Measurements from ENCODE around the gene CDIP1. TPM values are rescaled to one million over a fixed set of nuclear protein-coding genes. Genes with fewer than 3 reads are reported as not detected.
A peak's percentile ranks its signal among the peaks of the same experiment; 100 is the strongest.

CDIP1 gene
- polyA plus RNA-seq, 1 donor from 2014 or later: 28.5 TPM

GRCh38 chr16:4498546-4499195, 39.9 kb downstream of the CDIP1 start:
- no peaks in the 10 kb centered on the region for H3K27me3 Mint-ChIP-seq
- peaks cover 14 to 30% (median 18%) of the 10 kb centered on the region in 3 donors for H3K4me1 Mint-ChIP-seq
- H3K4me3 Mint-ChIP-seq: no peak overlapping the region
- H3K9me3 Mint-ChIP-seq: no peaks in the 10 kb centered on the region
- H3K27ac Mint-ChIP-seq: peak overlapping the region in 1 of 3 donors; percentile 24
- peaks cover 3% of the 10 kb centered on the region for H3K36me3 Mint-ChIP-seq

- peaks cover 3% of the 10 kb centered on the region for H3K36me3 Mint-ChIP-seq
Observed at GRCh38 chr16:4496305-4496704, 42.3 kb downstream of the CDIP1 start.

GRCh38 chr16:4495766-4496165, 42.8 kb downstream of the CDIP1 start:
- no peaks in the 10 kb centered on the region for H3K9me3 Mint-ChIP-seq
- peaks cover 9 to 19% (median 9%) of the 10 kb centered on the region in 3 donors for H3K4me1 Mint-ChIP-seq
- peak overlapping the region in 1 of 3 donors; percentile 52 for H3K27ac Mint-ChIP-seq
- H3K36me3 Mint-ChIP-seq: peaks cover 3% of the 10 kb centered on the region
- peak overlapping the region in 1 of 4 donors; percentile 23 for H3K4me3 Mint-ChIP-seq
- no peaks in the 10 kb centered on the region for H3K27me3 Mint-ChIP-seq

More at GRCh38 chr16:4496305-4496704, 42.3 kb downstream of the CDIP1 start:
- Mint-ChIP-seq H3K27ac (no peak overlapping the region), H3K4me3 (no peak overlapping the region), H3K4me1 (peaks cover 9 to 19% (median 10%) of the 10 kb centered on the region in 3 donors), H3K9me3 (no peaks in the 10 kb centered on the region), H3K27me3 (no peaks in the 10 kb centered on the region)

DNA sequence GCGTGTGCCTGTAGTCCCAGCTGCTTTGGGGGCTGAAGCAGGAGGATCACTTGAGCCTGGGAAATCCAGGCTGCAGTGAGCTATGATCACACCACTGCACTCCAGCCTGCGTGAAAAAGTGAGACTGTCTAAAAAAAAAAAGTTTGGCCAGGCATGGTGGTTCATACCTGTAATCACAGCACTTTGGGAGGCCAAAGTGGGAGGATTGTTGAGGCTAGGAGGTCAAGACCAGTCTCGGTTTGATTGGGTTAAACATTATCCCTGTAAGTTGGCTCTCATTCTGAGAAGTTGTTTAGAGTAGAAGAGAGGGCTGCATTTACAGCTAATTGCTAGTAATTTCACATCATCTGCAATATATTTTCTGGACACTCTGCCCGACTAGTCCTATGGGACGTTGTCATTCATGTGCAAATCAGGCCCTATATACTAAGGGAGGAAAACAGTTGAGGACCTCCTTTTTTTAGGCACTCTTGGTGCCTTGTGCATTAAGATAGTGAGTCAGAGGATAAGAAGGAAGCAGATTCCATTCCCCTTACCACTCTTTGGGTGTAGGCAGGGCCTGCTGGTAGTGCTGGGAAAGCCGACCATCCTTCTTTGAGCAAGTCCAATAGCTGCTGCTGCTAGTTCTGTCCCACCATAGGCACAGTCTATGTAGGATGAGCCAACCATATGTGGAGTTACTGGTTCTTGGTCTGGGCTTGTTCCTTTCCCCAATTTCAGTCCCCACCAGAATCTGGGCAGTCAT, 43.7 kb downstream of the CDIP1 start:
- H3K9me3 Mint-ChIP-seq: no peaks in the 10 kb centered on the region
- H3K4me3 Mint-ChIP-seq: no peak overlapping the region
- peaks cover 3% of the 10 kb centered on the region for H3K36me3 Mint-ChIP-seq

GRCh38 chr16:4491898-4492297, 46.7 kb downstream of the CDIP1 start:
- Mint-ChIP-seq H3K4me1 (peaks cover 8 to 15% (median 9%) of the 10 kb centered on the region in 3 donors), H3K9me3 (no peaks in the 10 kb centered on the region), H3K27me3 (no peaks in the 10 kb centered on the region), H3K27ac (peak overlapping the region in 1 of 3 donors; percentile 84), H3K36me3 (no peaks in the 10 kb centered on the region), H3K4me3 (peak overlapping the region in 1 of 4 donors; percentile 37)

More for the DNA sequence above, 43.7 kb downstream of the CDIP1 start:
- peak overlapping the region in 2 of 3 donors; percentile 67 to 77 for H3K27ac Mint-ChIP-seq
- H3K27me3 Mint-ChIP-seq: no peaks in the 10 kb centered on the region
- H3K4me1 Mint-ChIP-seq: peaks cover 9 to 18% (median 14%) of the 10 kb centered on the region in 3 donors

- peaks cover 7 to 16% (median 10%) of the 10 kb centered on the region in 3 donors for H3K4me1 Mint-ChIP-seq
- no peaks in the 10 kb centered on the region for H3K36me3 Mint-ChIP-seq
- no peaks in the 10 kb centered on the region for H3K27me3 Mint-ChIP-seq
- H3K9me3 Mint-ChIP-seq: no peaks in the 10 kb centered on the region
- H3K27ac Mint-ChIP-seq: no peak overlapping the region
- no peak overlapping the region for H3K4me3 Mint-ChIP-seq
Observed at GRCh38 chr16:4489030-4489429, 49.5 kb downstream of the CDIP1 start.

DNA sequence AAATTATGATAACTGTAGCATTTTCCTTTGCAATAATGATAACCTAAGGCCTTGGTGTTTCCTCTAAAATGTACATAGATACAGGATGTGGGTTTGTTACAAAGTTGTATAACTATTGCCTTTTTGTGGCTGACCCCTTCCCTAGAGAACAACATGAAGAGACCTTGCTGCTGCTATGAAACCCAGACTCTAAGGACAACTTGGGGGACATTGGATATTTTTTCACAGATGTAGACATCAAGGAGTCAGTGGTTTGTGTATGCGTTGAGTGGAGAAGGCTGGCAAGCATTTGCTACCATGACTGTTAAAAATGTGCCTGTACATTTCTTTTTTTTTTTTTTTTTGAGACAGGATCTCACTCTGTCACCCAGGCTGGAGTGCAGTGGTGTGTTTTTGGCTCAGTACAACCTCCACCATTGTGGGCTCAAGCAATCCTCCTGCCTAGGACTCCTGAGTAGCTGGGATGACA, 50.0 kb downstream of the CDIP1 start:
- H3K4me1 Mint-ChIP-seq: peaks cover 7 to 16% (median 10%) of the 10 kb centered on the region in 3 donors
- H3K36me3 Mint-ChIP-seq: peaks cover 3% of the 10 kb centered on the region
- H3K27ac Mint-ChIP-seq: peak overlapping the region in 1 of 3 donors; percentile 15
- no peaks in the 10 kb centered on the region for H3K27me3 Mint-ChIP-seq
- no peak overlapping the region for H3K4me3 Mint-ChIP-seq
- no peaks in the 10 kb centered on the region for H3K9me3 Mint-ChIP-seq

GRCh38 chr16:4487955-4488498, 50.5 kb downstream of the CDIP1 start:
- no peak overlapping the region for H3K4me3 Mint-ChIP-seq
- peaks cover 5% of the 10 kb centered on the region for H3K36me3 Mint-ChIP-seq
- H3K9me3 Mint-ChIP-seq: no peaks in the 10 kb centered on the region
- peak overlapping the region in 1 of 3 donors; percentile 15 for H3K27ac Mint-ChIP-seq
- no peaks in the 10 kb centered on the region for H3K27me3 Mint-ChIP-seq
- H3K4me1 Mint-ChIP-seq: peaks cover 7 to 16% (median 10%) of the 10 kb centered on the region in 3 donors

DNA sequence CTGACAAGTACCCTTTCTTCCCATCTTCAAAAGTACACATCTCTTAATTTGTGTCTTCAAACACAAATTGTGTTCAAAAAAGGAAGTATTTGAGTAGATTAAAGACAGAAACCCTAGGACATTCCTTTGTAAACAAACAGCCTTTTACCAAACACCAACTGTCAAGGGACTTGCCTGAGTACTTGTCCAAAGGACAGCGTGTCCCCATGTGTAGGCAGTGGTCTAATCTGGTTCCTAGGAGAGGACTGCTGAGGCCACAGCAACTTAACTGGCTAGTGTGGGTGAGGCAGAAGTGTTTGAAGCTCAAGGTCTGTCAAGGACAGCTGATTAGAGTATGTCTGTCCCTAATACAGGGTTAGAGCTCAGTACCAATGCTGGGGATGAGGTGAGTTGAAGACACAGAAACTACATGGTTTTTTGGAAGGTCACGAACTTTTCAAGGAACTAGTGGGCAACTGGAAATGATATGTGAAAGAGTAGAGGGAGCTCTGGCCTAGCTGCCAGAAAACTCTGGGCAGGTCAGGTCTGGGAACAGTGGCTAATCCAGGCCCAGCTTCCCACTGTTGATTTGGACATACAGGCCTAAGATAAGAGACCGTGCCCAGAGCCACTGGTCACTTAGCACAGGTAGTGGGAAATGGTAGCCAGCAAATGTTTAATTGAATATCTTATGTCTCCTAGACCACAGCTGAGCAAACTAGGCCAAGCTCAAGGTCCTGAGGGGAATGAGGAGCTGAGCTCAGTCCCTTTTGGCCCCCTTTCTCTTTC, 52.3 kb downstream of the CDIP1 start:
- H3K36me3 Mint-ChIP-seq: peaks cover 5% of the 10 kb centered on the region
- H3K27ac Mint-ChIP-seq: peak overlapping the region in 2 of 3 donors; percentile 43 to 71
- H3K4me3 Mint-ChIP-seq: no peak overlapping the region
- H3K27me3 Mint-ChIP-seq: no peaks in the 10 kb centered on the region
- peaks cover 9 to 17% (median 16%) of the 10 kb centered on the region in 3 donors for H3K4me1 Mint-ChIP-seq
- no peaks in the 10 kb centered on the region for H3K9me3 Mint-ChIP-seq

GRCh38 chr16:4481963-4482362, 56.6 kb downstream of the CDIP1 start:
- Mint-ChIP-seq H3K27ac (no peak overlapping the region), H3K4me3 (no peak overlapping the region), H3K4me1 (peaks cover 15 to 25% (median 19%) of the 10 kb centered on the region in 3 donors), H3K27me3 (no peaks in the 10 kb centered on the region), H3K9me3 (no peaks in the 10 kb centered on the region), H3K36me3 (peaks cover 8% of the 10 kb centered on the region)

- no peaks in the 10 kb centered on the region for H3K9me3 Mint-ChIP-seq
- H3K36me3 Mint-ChIP-seq: peaks cover 8% of the 10 kb centered on the region
- no peak overlapping the region for H3K27ac Mint-ChIP-seq
- peak overlapping the region in 1 of 4 donors; percentile 4 for H3K4me3 Mint-ChIP-seq
- H3K27me3 Mint-ChIP-seq: no peaks in the 10 kb centered on the region
- peaks cover 18 to 27% (median 21%) of the 10 kb centered on the region in 3 donors for H3K4me1 Mint-ChIP-seq
Observed at GRCh38 chr16:4481526-4481925, 57.0 kb downstream of the CDIP1 start.

DNA sequence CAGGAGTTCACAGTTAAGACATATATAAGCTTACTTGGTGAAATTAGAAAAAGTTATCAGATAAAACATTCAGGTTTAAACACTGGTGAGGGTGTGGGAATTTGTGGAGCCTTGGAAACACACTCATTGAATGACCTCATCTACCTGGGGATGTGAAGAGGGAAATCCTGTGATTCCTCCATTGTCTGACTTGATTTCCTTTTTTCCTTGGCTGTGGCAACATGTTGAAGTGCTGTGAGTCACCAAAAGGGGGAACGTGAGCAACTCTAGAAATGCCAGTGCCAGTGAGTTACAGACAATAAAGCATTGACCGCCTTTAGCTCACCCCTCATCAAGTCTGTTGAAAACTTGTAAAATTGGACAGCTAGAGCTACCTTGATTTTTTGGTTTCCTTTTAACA, 60.6 kb downstream of the CDIP1 start:
- H3K9me3 Mint-ChIP-seq: no peaks in the 10 kb centered on the region
- no peaks in the 10 kb centered on the region for H3K27me3 Mint-ChIP-seq
- H3K27ac Mint-ChIP-seq: peak overlapping the region; percentile 63 to 93 (median 93)
- H3K4me1 Mint-ChIP-seq: peaks cover 25 to 37% (median 33%) of the 10 kb centered on the region in 3 donors
- H3K36me3 Mint-ChIP-seq: peaks cover 3% of the 10 kb centered on the region
- peak overlapping the region; percentile 86 to 96 (median 94) for H3K4me3 Mint-ChIP-seq

DNA sequence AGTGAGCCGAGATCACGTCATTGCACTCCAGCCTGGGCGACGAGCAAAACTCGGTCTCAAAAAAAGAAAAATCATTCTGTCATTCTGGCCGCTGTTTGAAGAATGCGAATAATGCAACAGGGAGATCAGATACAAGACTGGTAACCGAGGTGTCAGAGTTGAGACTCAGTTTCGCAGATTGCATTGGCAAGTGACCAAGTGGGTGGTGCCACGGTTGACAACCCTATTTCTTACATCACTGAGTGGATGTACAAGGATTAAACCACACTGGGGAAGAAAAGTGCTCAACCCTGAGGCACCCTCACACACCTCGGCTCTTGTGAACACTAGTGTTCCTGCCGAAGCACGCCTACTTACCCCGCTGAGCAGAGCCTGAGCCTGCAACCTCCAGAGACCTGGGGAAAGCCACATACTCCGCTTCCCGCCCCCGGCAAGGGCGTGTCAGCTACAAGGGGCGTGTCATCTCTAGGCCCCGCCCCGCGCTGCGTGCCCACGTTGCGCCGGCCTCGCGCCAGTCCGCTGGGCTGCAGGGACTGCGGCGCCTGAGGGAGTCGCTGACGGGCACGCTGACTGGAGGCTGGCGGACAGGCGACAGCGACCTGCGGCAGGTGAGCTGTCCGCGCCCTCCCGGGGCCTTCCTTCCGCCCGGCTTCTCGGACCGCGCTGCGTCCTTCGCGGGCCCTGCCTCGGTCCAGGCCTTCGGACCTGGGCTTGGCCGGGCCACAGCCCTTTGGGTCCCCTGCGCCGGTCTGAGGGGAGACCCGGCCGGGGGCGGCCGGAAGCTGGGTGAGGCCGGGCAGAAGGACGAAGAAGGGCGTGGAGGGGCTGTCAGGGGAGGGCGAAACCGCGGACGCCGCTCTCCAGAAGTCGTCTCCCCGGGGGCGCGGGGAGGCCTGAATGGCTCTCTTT, 62.4 kb downstream of the CDIP1 start, which contains the start of gene HMOX2:
HMOX2 (plus strand) TSS at position 519 of the 909 bp plus-strand sequence. CDS start 29,127 bp downstream, outside the sequence.
- H3K36me3 Mint-ChIP-seq: peaks cover 3% of the 10 kb centered on the region
- H3K27ac Mint-ChIP-seq: peak within 1 kb of the TSS; percentile 89 to 94 (median 93)
- H3K9me3 Mint-ChIP-seq: no peaks in the 10 kb centered on the region
- no peaks in the 10 kb centered on the region for H3K27me3 Mint-ChIP-seq
- H3K4me1 Mint-ChIP-seq: peaks cover 31 to 34% (median 31%) of the 10 kb centered on the region in 3 donors
- peak within 1 kb of the TSS; percentile 86 to 96 (median 94) for H3K4me3 Mint-ChIP-seq
